ENCODE results near the gene RBM43. TPM values are rescaled to one million over a fixed set of nuclear protein-coding genes. Genes with fewer than 3 reads are reported as not detected.

RBM43 gene
- total and polyA plus RNA-seq, 9 of the 15 experiments (the other 6 are each of a cell fraction or from before 2014, with no cell fraction given) = 1.3 to 6.9 (median 3.8) TPM

GRCh38 chr2:151261977-151262291 lies 271 bp upstream of the RBM43 start:
- no peaks in the 10 kb centered on the region for H4K20me1 ChIP-seq (replicated peaks; ENCODE audit: control insufficient read depth, insufficient read depth, low read length)
- TSS peak; percentile 74 for BruUV-seq (replicated peaks)
- no peaks in the 10 kb centered on the region for H3K36me3 ChIP-seq (ENCODE audit: control insufficient read depth, insufficient read depth, low read length)
- in situ Hi-C loops (cut with MboI) = no loop called here
- peaks cover 13 to 14% of the 10 kb centered on the region in 2 experiments for H3K4me1 ChIP-seq (replicated peaks in 1 of 2; ENCODE audit: control insufficient read depth in 2 of 2, insufficient read depth in 2 of 2, low read length in 2 of 2)
- peak overlapping the region; percentile 66 for H3K4me3 ChIP-seq
- H3K79me2 ChIP-seq (ENCODE audit: control insufficient read depth, insufficient read depth, low read length) = peaks cover 3% of the 10 kb centered on the region; the same call in 1 of the 3 replicates
- H3K9ac ChIP-seq (ENCODE audit: insufficient read depth in 1 of 2, low read depth in 2 of 2, low read length in 2 of 2) = peak overlapping the region; percentile 76 to 93
- WGBS (ENCODE audit: insufficient coverage, low coverage, missing lambda C conversion rate) = 10% methylated on average over 9 of the region's 9 CpGs
- peak overlapping the region; percentile 98 for H2AFZ ChIP-seq (ENCODE audit: low read depth, low read length)
- intact Hi-C loops (cut with micrococcal nuclease) = loop anchor here (1.0 to 2.0 kb wide), 2 partner anchors 27 to 148 kb away; partner anchors contain the start of gene NMI
- H3K27ac ChIP-seq (ENCODE audit: extremely low read depth, low read depth, low read length) = peak overlapping the region; percentile 84
- peak overlapping the region; percentile 86 for H3K4me2 ChIP-seq (ENCODE audit: insufficient read depth, low read length)
- FAIRE-seq = no peak
- no peaks in the 10 kb centered on the region for H3K27me3 ChIP-seq (ENCODE audit: control insufficient read depth in 2 of 2, insufficient read depth in 2 of 2, low read length in 2 of 2)
- ChIA-PET CTCF (ENCODE audit: low intra/inter-chr PET ratio) (no interaction called here), POLR2A (interaction anchor here (0.5 to 2.7 kb wide), 5 partner anchors 10 to 660 kb away, joined by 3 to 13 read pairs (median 3); partner anchors contain the start of gene NMI)
- no peak for ATAC-seq
- no peaks in the 10 kb centered on the region for H3K9me3 ChIP-seq (replicated peaks; ENCODE audit: control insufficient read depth, insufficient read depth, low read depth, low read length)
- no peak for DNase-seq (ENCODE audit: extremely low read depth in 1 of 4, low spot score in 3 of 4)
- no peaks in the 10 kb centered on the region for H3K9me1 ChIP-seq (ENCODE audit: control insufficient read depth, insufficient read depth, low read length)
- TF ChIP-seq LEF1 (IDR thresholded peaks at IDR 0.05) (no peak), CREB5 (CRISPR knock-in tag; IDR thresholded peaks at IDR 0.05) (no peak), BRF2 (IDR thresholded peaks at IDR 0.05; ENCODE audit: borderline replicate concordance, insufficient read depth, insufficient read length) (no peak), LCOR (CRISPR knock-in tag; IDR thresholded peaks at IDR 0.05) (no peak), ZNF311 (CRISPR knock-in tag; IDR thresholded peaks at IDR 0.05) (no peak), ETV6 (IDR thresholded peaks at IDR 0.05; ENCODE audit: borderline replicate concordance in 1 of 2, low read depth in 2 of 2, low read length in 1 of 2) (no peak), ETV6 (CRISPR knock-in tag; IDR thresholded peaks at IDR 0.05; ENCODE audit: borderline replicate concordance) (no peak), HNRNPUL1 (IDR thresholded peaks at IDR 0.05; ENCODE audit: low read length) (no peak), ZNF583 (CRISPR knock-in tag; IDR thresholded peaks at IDR 0.05) (no peak), SUPT5H (IDR thresholded peaks at IDR 0.05) (no peak), CC2D1A (IDR thresholded peaks at IDR 0.05) (no peak), ZNF717 (CRISPR knock-in tag; IDR thresholded peaks at IDR 0.05) (no peak), ZNF507 (tag; conservative IDR thresholded peaks at IDR 0.05) (no peak), STAG1 (CRISPR knock-in tag; IDR thresholded peaks at IDR 0.05; ENCODE audit: borderline replicate concordance) (no peak), TRIM25 (IDR thresholded peaks at IDR 0.05; ENCODE audit: borderline replicate concordance) (no peak), HMG20A (CRISPR knock-in tag; conservative IDR thresholded peaks at IDR 0.05) (no peak), ZNF431 (CRISPR knock-in tag; IDR thresholded peaks at IDR 0.05) (no peak), SMARCE1 (IDR thresholded peaks at IDR 0.05) (peak; percentile 20; the same call in 1 of the 2 replicates)
- TF ChIP-seq, protein P1, sequence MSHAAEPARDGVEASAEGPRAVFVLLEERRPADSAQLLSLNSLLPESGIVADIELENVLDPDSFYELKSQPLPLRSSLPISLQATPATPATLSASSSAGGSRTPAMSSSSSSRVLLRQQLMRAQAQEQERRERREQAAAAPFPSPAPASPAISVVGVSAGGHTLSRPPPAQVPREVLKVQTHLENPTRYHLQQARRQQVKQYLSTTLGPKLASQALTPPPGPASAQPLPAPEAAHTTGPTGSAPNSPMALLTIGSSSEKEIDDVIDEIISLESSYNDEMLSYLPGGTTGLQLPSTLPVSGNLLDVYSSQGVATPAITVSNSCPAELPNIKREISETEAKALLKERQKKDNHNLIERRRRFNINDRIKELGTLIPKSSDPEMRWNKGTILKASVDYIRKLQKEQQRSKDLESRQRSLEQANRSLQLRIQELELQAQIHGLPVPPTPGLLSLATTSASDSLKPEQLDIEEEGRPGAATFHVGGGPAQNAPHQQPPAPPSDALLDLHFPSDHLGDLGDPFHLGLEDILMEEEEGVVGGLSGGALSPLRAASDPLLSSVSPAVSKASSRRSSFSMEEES (CRISPR knock-in tag; IDR thresholded peaks at IDR 0.05) = no peak

All from K562 (cell line).